AG04449 (cell line): ENCODE measurements around the gene MRPL16.

ENCODE experiments used
- CTCF ChIA-PET: fragments of 350-600 bp; formaldehyde crosslinking; extraction: SDS; loops from one replicate; lab custom pipeline; 2021; ENCODE audit warnings: antibody characterized with exemption; lab: Yijun Ruan, JAX
- POLR2A ChIA-PET: fragments of 400-600, 350-600 bp; formaldehyde crosslinking; extraction: SDS; loops from one replicate; lab custom pipeline; 2020; ENCODE audit warnings: antibody characterized with exemption, inconsistent platforms; lab: Yijun Ruan, JAX
- DNase-seq: peaks from one replicate; pipeline ENCODE4 v3.0.0-alpha.2; 2010; ENCODE audit warnings: low read depth, low spot score
- H3K4me3 ChIP-seq: 2 replicates; pipeline ENCODE4 v1.5.1; 2011; ENCODE audit warnings: low read depth, mild to moderate bottlenecking, control low read depth, low read length
- CTCF ChIP-seq: IDR thresholded peaks from one replicate; pipeline ENCODE4 v1.5.1; 2011; ENCODE audit warnings: mild to moderate bottlenecking, moderate library complexity, low read length, control low read depth, inconsistent platforms; ENCODE audit not compliant: insufficient read depth; ENCODE audit errors: missing control alignments

Gene MRPL16

DNA sequence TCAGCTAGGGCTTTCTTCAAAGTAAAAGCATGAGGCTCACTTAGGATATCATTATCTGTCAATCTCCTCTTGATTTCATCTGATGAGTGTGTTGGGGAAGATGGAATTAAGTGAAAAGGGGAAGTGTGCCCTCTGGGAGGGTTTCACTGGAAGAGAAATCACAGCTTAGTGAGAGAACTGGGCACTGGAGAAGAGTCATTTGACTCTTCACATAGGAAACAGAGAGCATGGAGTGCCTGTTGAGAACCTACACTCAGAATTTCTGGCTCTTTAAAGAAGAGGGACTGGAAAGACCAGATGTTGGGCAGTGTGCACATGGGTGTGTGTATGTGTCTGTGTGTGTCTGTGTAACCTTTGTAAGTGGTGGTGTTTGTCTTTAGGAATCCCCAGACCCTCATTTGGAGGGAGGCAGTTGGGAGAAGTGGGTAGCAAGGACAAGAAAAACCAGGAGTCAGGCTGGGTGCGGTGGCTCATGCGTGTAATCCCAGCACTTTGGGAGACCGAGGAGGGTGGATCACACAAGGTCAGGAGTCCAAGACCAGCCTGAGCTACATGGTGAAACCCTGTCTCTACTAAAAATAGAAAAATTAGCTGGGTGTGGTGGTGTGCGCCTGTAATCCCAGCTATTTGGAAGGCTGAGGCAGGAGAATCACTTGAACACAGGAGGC, 45.4 kb downstream of the MRPL16 start:
- TF ChIP-seq CTCF: no peak
- H3K4me3 ChIP-seq: no peak overlapping the region
- POLR2A ChIA-PET: no interaction called here
- no peak for DNase-seq
- CTCF ChIA-PET: interaction anchor here (4.6 kb wide), 1 partner anchor 11 kb away, joined by 37 read pairs; the partner anchor contains the start of gene STX3

DNA sequence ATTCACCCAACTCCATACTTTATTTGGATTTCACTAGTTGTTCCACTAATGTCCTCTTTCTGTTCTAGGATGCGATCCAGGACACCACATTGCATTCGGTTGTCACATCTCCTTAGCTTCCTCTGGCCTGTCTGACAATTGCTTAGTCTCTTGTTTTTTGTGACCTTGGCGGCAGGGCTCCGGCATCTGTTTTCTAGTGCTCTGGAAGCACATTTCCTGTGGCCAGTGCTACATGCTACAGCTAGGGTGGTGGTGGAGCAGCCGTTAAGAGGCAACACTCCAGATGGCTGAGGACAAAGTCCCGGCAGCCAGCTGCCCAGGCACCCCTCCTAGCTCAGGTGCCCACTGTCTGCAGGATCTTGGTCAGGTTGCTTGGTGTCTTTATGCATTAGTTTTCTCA, 48.6 kb downstream of the MRPL16 start:
- ChIA-PET POLR2A (no interaction called here), CTCF (interaction anchor here (0.8 kb wide), 1 partner anchor 40 kb away, joined by 4 read pairs; no protein-coding TSS in a partner anchor)
- no peak overlapping the region for H3K4me3 ChIP-seq
- no peak for TF ChIP-seq CTCF
- DNase-seq: no peak

GRCh38 chr11:59760771-59761170, 49.8 kb downstream of the MRPL16 start:
- H3K4me3 ChIP-seq: no peak overlapping the region
- ChIA-PET CTCF (interaction anchor here (2.1 kb wide), 1 partner anchor 41 kb away, joined by 6 read pairs; no protein-coding TSS in a partner anchor), POLR2A (no interaction called here)
- no peak for DNase-seq
- TF ChIP-seq CTCF: no peak

DNA sequence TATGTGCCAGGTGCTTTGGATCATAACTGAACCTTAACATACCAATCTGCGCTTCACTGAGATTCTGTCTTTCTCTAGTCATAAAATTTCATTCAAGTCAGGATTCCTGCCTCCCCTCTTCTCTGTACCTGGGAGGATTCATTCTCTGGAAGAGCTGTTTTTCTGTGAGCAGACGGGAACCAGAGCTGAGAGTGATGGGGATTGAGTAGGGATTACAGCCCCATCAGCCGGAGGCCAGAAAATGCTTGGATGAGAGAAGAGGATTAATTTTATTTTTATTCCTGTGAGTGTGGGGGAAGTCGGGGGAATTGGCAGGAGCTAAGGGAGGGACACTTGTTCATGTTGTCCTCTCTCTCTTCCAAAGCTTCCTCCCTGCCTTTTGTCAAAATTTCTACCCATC, 50.7 kb downstream of the MRPL16 start:
- TF ChIP-seq CTCF: no peak
- POLR2A ChIA-PET: no interaction called here
- no peak for DNase-seq
- CTCF ChIA-PET: interaction anchor here (1.0 to 2.1 kb wide), 4 partner anchors 12 to 42 kb away, joined by 3 to 6 read pairs (median 3); no protein-coding TSS in a partner anchor
- H3K4me3 ChIP-seq: no peak overlapping the region

- ChIA-PET CTCF (interaction anchor here (2.0 kb wide), 1 partner anchor 16 kb away, joined by 5 read pairs; no protein-coding TSS in a partner anchor), POLR2A (no interaction called here)
- DNase-seq: no peak
- no peak for TF ChIP-seq CTCF
- H3K4me3 ChIP-seq: no peak overlapping the region
Observed at GRCh38 chr11:59758401-59759037, 52.1 kb downstream of the MRPL16 start.

DNA sequence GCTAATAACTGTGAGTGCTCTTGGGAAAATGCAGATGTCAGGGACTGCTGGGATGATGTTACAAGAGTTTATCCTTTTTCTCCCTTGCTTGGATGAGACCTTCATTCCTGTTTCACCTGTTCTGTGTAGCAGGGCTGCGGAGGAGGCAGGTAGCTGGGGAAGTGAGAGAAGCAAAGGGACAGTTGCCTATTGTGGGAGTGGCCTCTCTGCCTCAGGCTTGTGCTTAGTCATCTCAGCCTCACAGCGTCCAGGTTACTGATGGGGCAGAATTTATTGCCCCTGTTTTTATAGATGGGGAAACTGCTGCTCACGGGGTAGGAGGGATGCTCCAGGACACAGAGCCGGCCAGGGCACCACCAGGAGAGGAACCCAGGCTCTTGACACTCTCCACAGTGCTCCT, 53.7 kb downstream of the MRPL16 start:
- H3K4me3 ChIP-seq: no peak overlapping the region; the same call in 1 of the 2 replicates
- DNase-seq: no peak
- CTCF ChIA-PET: interaction anchor here (0.5 to 8.1 kb wide), 8 partner anchors 10 to 178 kb away, joined by 4 to 216 read pairs (median 12); partner anchors contain the start of genes MRPL16 and PATL1
- no peak for TF ChIP-seq CTCF
- POLR2A ChIA-PET: no interaction called here
